BE2C (cell line): ENCODE data around the gene HMGCS2.
A peak's percentile ranks its signal among the peaks of the same experiment; 100 is the strongest.

Experiments used
- DNase-seq: peaks from one replicate; pipeline ENCODE4 v3.0.0-alpha.2; 2020
- H3K27me3 ChIP-seq: fragments of 250-450 bp; sonication (Bioruptor Pico); 2 replicates; pipeline ENCODE4 v1.5.1; 2020; ENCODE audit warnings: mild to moderate bottlenecking
- H3K36me3 ChIP-seq: fragments of 250-450 bp; sonication (Bioruptor Pico); 2 replicates; pipeline ENCODE4 v1.5.1; 2020; ENCODE audit warnings: mild to moderate bottlenecking
- H3K4me1 ChIP-seq: fragments of 250-450 bp; sonication (Bioruptor Pico); 2 replicates; pipeline ENCODE4 v1.5.1; 2020
- H3K4me3 ChIP-seq: 2 replicates; pipeline ENCODE4 v1.5.1; 2011; ENCODE audit warnings: low read depth, low read length
- H3K9me3 ChIP-seq: fragments of 250-450 bp; sonication (Bioruptor Pico); 2 replicates; pipeline ENCODE4 v1.5.1; 2020
- CTCF ChIP-seq: IDR thresholded peaks from 2 replicates; pipeline ENCODE4 v1.5.1; 2012; ENCODE audit warnings: mild to moderate bottlenecking, low read depth, low read length

Gene HMGCS2

GRCh38 chr1:119784191-119784781 is 15.6 kb upstream of the HMGCS2 start:
- TF ChIP-seq CTCF, result no peak
- peaks cover 10% of the 10 kb centered on the region for H3K27me3 ChIP-seq
- H3K9me3 ChIP-seq, result no peaks in the 10 kb centered on the region
- H3K36me3 ChIP-seq, result no peaks in the 10 kb centered on the region
- no peaks in the 10 kb centered on the region for H3K4me1 ChIP-seq
- no peak for DNase-seq
- H3K4me3 ChIP-seq, result no peak overlapping the region

DNA sequence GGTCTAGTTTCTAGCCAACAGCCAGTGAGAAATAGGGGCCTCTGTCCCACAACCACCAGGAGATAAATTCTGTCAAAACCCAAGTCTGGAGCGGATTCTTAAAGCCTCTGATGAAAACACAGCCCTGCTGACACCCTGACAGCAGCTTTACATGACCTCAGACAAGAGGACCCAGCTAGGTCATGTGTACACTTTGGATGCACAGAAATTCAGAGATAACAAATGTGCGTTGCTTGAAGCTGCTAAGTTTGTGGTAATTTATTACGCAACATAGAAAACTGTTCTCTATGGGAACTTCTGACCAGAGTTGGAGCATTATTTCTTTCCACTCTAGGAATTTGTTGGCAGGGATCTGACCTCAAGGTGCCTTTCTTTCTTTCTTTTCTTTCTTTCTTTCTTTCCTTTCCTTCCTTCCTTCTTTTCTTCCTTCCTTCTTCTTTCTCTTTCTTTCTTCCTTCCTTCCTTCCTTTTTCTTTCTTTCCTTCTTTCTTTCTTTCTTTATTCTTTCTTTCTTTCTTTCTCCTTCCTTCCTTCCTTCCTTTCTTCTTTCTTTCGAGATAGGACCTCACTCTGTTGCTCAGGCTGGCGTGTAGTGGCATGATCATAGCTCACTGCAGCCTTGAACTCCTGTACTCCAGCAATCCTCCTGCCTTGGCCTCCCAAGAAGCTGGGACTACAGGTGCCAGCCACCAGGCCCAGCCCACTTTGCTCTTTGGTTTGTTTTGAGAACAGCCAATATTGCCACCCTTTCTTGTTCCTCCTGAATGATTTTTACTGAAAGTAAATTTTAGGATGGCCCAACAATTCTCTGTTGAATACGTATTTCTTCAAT is 14.9 kb upstream of the HMGCS2 start:
- H3K9me3 ChIP-seq, result no peaks in the 10 kb centered on the region
- H3K27me3 ChIP-seq, result peaks cover 10% of the 10 kb centered on the region
- no peak for DNase-seq
- no peak for TF ChIP-seq CTCF
- no peaks in the 10 kb centered on the region for H3K36me3 ChIP-seq
- no peaks in the 10 kb centered on the region for H3K4me1 ChIP-seq
- no peak overlapping the region for H3K4me3 ChIP-seq

DNA sequence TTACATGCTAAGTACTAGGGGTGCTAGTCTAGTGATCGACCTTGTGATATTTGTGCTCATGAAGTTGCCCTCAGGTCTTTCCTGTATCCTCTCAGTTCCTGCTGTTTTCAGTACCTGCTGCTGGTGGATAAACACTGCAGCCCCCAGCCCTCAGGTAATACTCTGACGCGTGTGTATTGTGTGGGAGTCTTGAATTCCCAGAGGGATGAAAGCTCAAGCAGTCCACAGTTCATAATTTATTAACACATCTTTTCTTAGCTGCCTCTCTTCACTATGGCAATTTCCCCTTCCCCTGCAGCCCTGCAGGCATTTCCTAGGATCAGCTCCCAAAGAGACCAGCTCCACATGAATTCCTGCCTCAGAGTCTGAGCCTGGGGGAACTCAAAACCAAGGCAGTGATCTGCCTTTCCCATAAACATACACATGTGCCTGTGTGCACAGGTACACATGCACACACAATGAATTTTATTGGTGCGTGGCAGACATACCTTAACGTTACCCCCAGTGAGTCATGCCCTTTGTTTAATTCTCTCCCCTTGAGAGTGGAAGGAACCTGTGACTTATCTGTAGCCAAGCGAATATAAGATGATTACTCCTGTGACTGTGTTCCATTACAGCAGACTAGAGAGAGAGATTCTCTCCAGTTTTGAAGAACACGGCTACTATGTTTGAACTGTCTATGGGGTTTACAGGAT is 14.1 kb upstream of the HMGCS2 start:
- Histone ChIP-seq H3K27me3 (peaks cover 8% of the 10 kb centered on the region), H3K4me3 (no peak overlapping the region), H3K36me3 (no peaks in the 10 kb centered on the region), H3K4me1 (no peaks in the 10 kb centered on the region), H3K9me3 (no peaks in the 10 kb centered on the region)
- no peak for DNase-seq
- no peak for TF ChIP-seq CTCF

GRCh38 chr1:119781434-119782210 is 12.9 kb upstream of the HMGCS2 start:
- Histone ChIP-seq H3K27me3 (peaks cover 8% of the 10 kb centered on the region), H3K9me3 (no peaks in the 10 kb centered on the region), H3K4me1 (no peaks in the 10 kb centered on the region), H3K4me3 (no peak overlapping the region), H3K36me3 (no peaks in the 10 kb centered on the region)
- no peak for TF ChIP-seq CTCF
- no peak for DNase-seq

DNA sequence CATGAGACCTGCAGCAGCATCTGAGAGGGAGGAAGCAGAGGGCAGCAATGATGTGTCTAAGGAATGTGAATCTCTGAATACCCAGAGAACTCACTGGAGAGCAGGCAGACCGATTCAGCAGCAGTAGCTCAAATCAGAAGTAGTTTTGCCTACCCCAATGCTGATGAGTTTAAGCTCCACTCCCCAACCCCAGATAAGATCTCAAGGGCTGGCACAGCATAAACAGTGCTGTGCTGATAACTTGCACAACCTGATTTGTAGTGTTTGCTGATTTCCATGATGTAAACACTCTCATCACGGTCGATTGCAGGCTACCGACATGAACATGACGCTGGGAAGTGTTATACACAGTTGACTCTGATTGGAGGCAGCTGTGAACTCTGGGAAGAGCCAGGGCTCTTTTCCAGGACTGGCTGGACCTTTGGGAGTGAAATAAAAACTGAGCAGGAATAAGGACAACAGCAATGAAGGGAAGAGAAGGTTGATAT is 11.2 kb upstream of the HMGCS2 start:
- TF ChIP-seq CTCF, result no peak
- Histone ChIP-seq H3K27me3 (peaks cover 10% of the 10 kb centered on the region), H3K9me3 (no peaks in the 10 kb centered on the region), H3K36me3 (no peaks in the 10 kb centered on the region), H3K4me3 (peak overlapping the region; percentile 23; the same call in 1 of the 2 replicates), H3K4me1 (no peaks in the 10 kb centered on the region)
- DNase-seq, result no peak
